A673 (cell line): ENCODE measurements around the gene AAR2. TPM values are rescaled to one million over a fixed set of nuclear protein-coding genes. Genes with fewer than 3 reads are reported as not detected.

Experiments used
- BruUV-seq: library from RNA; stranded (reverse); fragments of 400-500 nt; replicated peaks from 2 replicates; lab custom pipeline; 2021; lab: Mats Ljungman, UMichigan
- CTCF ChIA-PET: fragments of 300-600 bp; sonication (Branson Sonifier 250); formaldehyde crosslinking; loops from one replicate; lab custom pipeline; 2022; ENCODE audit warnings: antibody characterized with exemption; lab: Charles Lee
- POLR2A ChIA-PET: fragments of 300-600 bp; sonication (Branson Sonifier 250); formaldehyde crosslinking; loops from one replicate; lab custom pipeline; 2022; ENCODE audit warnings: antibody characterized with exemption; ENCODE audit not compliant: low non-redundant PET; lab: Charles Lee
- DNase-seq: peaks from one replicate; pipeline ENCODE4 v3.0.0-alpha.2; 2015; ENCODE audit warnings: low spot score
- H3K27ac ChIP-seq: fragments of 200-600 bp; sonication (generic); 2 replicates; pipeline ENCODE4 v1.5.1; 2016; ENCODE audit warnings: mixed run types, low read depth, mild to moderate bottlenecking, mixed read lengths, antibody characterized with exemption, low read length; ENCODE audit not compliant: poor library complexity, severe bottlenecking
- H3K27me3 ChIP-seq: fragments of 200-600 bp; sonication (generic); replicated peaks from 2 replicates; pipeline ENCODE4 v1.6.1; 2017; ENCODE audit warnings: mixed run types, low read depth, mild to moderate bottlenecking, mixed read lengths, antibody characterized with exemption, low read length; ENCODE audit not compliant: insufficient read depth, poor library complexity
- H3K36me3 ChIP-seq: fragments of 200-600 bp; sonication (generic); 2 replicates; pipeline ENCODE4 v1.6.1; 2016; ENCODE audit warnings: mixed run types, mild to moderate bottlenecking, mixed read lengths, antibody characterized with exemption, low read length; ENCODE audit not compliant: insufficient read depth, poor library complexity, severe bottlenecking
- H3K4me1 ChIP-seq: fragments of 200-600 bp; sonication (generic); 2 replicates; pipeline ENCODE4 v1.6.1; 2017; ENCODE audit warnings: mixed run types, mild to moderate bottlenecking, mixed read lengths, antibody characterized with exemption, low read length; ENCODE audit not compliant: insufficient read depth, poor library complexity, severe bottlenecking
- H3K4me3 ChIP-seq: fragments of 200-600 bp; sonication (generic); 2 replicates; pipeline ENCODE4 v1.5.1; 2016; ENCODE audit warnings: low read depth, mixed run types, mild to moderate bottlenecking, mixed read lengths, low read length; ENCODE audit not compliant: poor library complexity, severe bottlenecking
- H3K9me3 ChIP-seq: fragments of 200-600 bp; sonication (generic); 2 replicates; pipeline ENCODE4 v1.6.1; 2016; ENCODE audit warnings: mixed run types, low read depth, mild to moderate bottlenecking, mixed read lengths, antibody characterized with exemption, low read length; ENCODE audit not compliant: poor library complexity, severe bottlenecking
- CTCF ChIP-seq: fragments of 300-800, 200-600 bp; sonication (generic); conservative IDR thresholded peaks from 2 replicates; pipeline ENCODE4 v1.5.1; 2017; ENCODE audit warnings: low read depth, mild to moderate bottlenecking, antibody characterized with exemption, low read length, moderate library complexity, mixed read lengths
- EZH2 ChIP-seq: fragments of 200-600 bp; sonication (generic); IDR thresholded peaks from 2 replicates; pipeline ENCODE4 v1.6.1; 2017; ENCODE audit warnings: borderline replicate concordance, low read depth, mild to moderate bottlenecking, mixed read lengths, antibody characterized with exemption, low read length; ENCODE audit not compliant: poor library complexity, severe bottlenecking
- intact Hi-C: fragments of 100-400 bp; cut with micrococcal nuclease; formaldehyde crosslinking; loops from one replicate; pipeline ENCODE4 v1.10.0; 2022; ENCODE audit not compliant: unreplicated experiment
- total RNA-seq: library from RNA; stranded (reverse); gene quantifications from 2 replicates; pipeline ENCODE4 v1.2.3, GENCODE V29; 2021

AAR2 gene
- total RNA-seq, 1 experiment from 2014 or later, result 33.6 TPM

- ChIA-PET CTCF (interaction anchor here (0.7 kb wide), 1 partner anchor 212 kb away, joined by 3 read pairs; no protein-coding TSS in a partner anchor), POLR2A (no interaction called here)
- TF ChIP-seq CTCF (no peak), EZH2 (no peak)
- Histone ChIP-seq H3K27me3 (no peaks in the 10 kb centered on the region), H3K9me3 (no peaks in the 10 kb centered on the region), H3K36me3 (no peaks in the 10 kb centered on the region), H3K4me1 (no peaks in the 10 kb centered on the region), H3K4me3 (no peak overlapping the region), H3K27ac (no peak overlapping the region)
- DNase-seq, result no peak
- intact Hi-C loops, result no loop called here
- BruUV-seq, result no TSS peak
These were observed 31.3 kb upstream of the AAR2 start for GRCh38 chr20:36205026-36205425.

- no peak overlapping the region for H3K4me3 ChIP-seq
- no TSS peak for BruUV-seq
- H3K4me1 ChIP-seq, result no peaks in the 10 kb centered on the region
- no peak for DNase-seq
- no peaks in the 10 kb centered on the region for H3K9me3 ChIP-seq
- no peak for TF ChIP-seq CTCF
- TF ChIP-seq EZH2, result no peak
- CTCF ChIA-PET, result no interaction called here
- POLR2A ChIA-PET, result no interaction called here
- intact Hi-C loops, result no loop called here
- H3K27me3 ChIP-seq, result no peaks in the 10 kb centered on the region
- H3K27ac ChIP-seq, result no peak overlapping the region
- no peaks in the 10 kb centered on the region for H3K36me3 ChIP-seq
These were observed 30.2 kb upstream of the AAR2 start for GRCh38 chr20:36206068-36206467.

- POLR2A ChIA-PET, result no interaction called here
- CTCF ChIA-PET, result no interaction called here
- no TSS peak for BruUV-seq
- TF ChIP-seq CTCF, result no peak
- TF ChIP-seq EZH2, result no peak
- no peaks in the 10 kb centered on the region for H3K4me1 ChIP-seq
- no peaks in the 10 kb centered on the region for H3K9me3 ChIP-seq
- no peak overlapping the region for H3K4me3 ChIP-seq
- no peak for DNase-seq
- intact Hi-C loops, result no loop called here
- H3K27me3 ChIP-seq, result no peaks in the 10 kb centered on the region
- H3K36me3 ChIP-seq, result no peaks in the 10 kb centered on the region
- H3K27ac ChIP-seq, result no peak overlapping the region
These were observed 29.6 kb upstream of the AAR2 start for GRCh38 chr20:36206641-36207040.
